H1 (cell line): Measurements from ENCODE around the gene POLA1. TPM values are rescaled to one million over a fixed set of nuclear protein-coding genes. Genes with fewer than 3 reads are reported as not detected.
A peak's percentile ranks its signal among the peaks of the same experiment; 100 is the strongest.

ENCODE experiments used
- CEBPB ChIP-seq: IDR thresholded peaks from 2 replicates; pipeline ENCODE4 v1.6.1; 2012; ENCODE audit warnings: low read depth, low read length
- CHD2 ChIP-seq: IDR thresholded peaks from 2 replicates; pipeline ENCODE4 v1.6.1; 2012; ENCODE audit warnings: low read length, improper control_type of control experiment
- E2F6 ChIP-seq: IDR thresholded peaks from 2 replicates; pipeline ENCODE4 v1.6.1; 2012; ENCODE audit warnings: inconsistent platforms
- EZH2 ChIP-seq: fragments of 200-600 bp; sonication (generic); IDR thresholded peaks from 2 replicates; pipeline ENCODE4 v1.7.1; 2012; ENCODE audit warnings: low read depth, mild to moderate bottlenecking, moderate library complexity, low read length, inconsistent platforms; ENCODE audit not compliant: severe bottlenecking
- HDAC6 ChIP-seq: IDR thresholded peaks from one replicate; pipeline ENCODE4 v1.7.1; 2012; ENCODE audit warnings: low read depth, mild to moderate bottlenecking, inconsistent platforms, low read length, moderate library complexity
- PHF8 ChIP-seq: fragments of 200-600 bp; sonication (generic); conservative IDR thresholded peaks from 2 replicates; pipeline ENCODE4 v1.7.1; 2012; ENCODE audit warnings: low read depth, mild to moderate bottlenecking, inconsistent platforms, low read length, moderate library complexity
- RNF2 ChIP-seq: fragments of 200-900, 300-1000 bp; sonication (generic); IDR thresholded peaks from 2 replicates; pipeline ENCODE4 v1.7.1; 2016; ENCODE audit warnings: borderline replicate concordance, low read depth, mild to moderate bottlenecking, antibody characterized with exemption, low read length; ENCODE audit not compliant: poor library complexity, severe bottlenecking; ENCODE audit errors: missing control alignments
- RXRA ChIP-seq: IDR thresholded peaks from 2 replicates; pipeline ENCODE4 v1.6.1; 2011; ENCODE audit warnings: low read depth, mild to moderate bottlenecking, low read length, moderate library complexity; ENCODE audit not compliant: insufficient read depth
- USF2 ChIP-seq: IDR thresholded peaks from 2 replicates; pipeline ENCODE4 v1.6.1; 2011; ENCODE audit warnings: low read length, improper control_type of control experiment
- polyA plus RNA-seq, 7 experiments: library from polyadenylated mRNA; depleted of rRNA in 3 of 7; stranded (reverse) in 5 of 7; unstranded in 2 of 7; fragments of >200 nt in 5 of 7; fragments of 200-250 nt in 2 of 7; gene quantifications; 1 replicate in 5 of 7; 2 replicates in 1 of 7; 4 replicates in 1 of 7; pipeline versions ENCODE4 v1.2.1 to v1.2.3, GENCODE V29; 2011 to 2013; ENCODE audit warnings: missing spikeins in 2 of 7, mixed read lengths in 2 of 7
- total RNA-seq: library from RNA; stranded (reverse); fragmentation: NEBNext Ultra II Directional; extraction: Animal tissue kit (Norgen Biotek cat#: 25700); gene quantifications from 2 replicates; pipeline ENCODE4 v1.2.1, GENCODE V29; 2021

Gene POLA1
- total and polyA plus RNA-seq, 2 of the 8 experiments (the other 6 are each of a cell fraction or from before 2014, with no cell fraction given): 5.6 to 34.9 TPM

- TF ChIP-seq RNF2 (peak; percentile 67), HDAC6 (no peak), USF2 (0 out of 2 replicates have a peak, but pooled peaks have one; percentile 43), CHD2 (no peak), EZH2 (peak; percentile 44), PHF8 (no peak), RXRA (no peak), E2F6 (peak; percentile 91), CEBPB (no peak)
Measured at GRCh38 chrX:25015486-25016360, 322.0 kb downstream of the POLA1 start, which contains the start of gene ARX (continued).
